ENCODE results near the gene CD79A.

- peak in 1 of 2 donors; percentile 35 for TF ChIP-seq CTCF (conservative IDR thresholded peaks at IDR 0.05 in 1 of 2, IDR thresholded peaks at IDR 0.05 in 1 of 2; ENCODE audit: extremely low read depth in 1 of 2, insufficient read depth in 1 of 2, low read depth in 1 of 2, low read length in 2 of 2)
- TF ChIP-seq EZH2 (IDR thresholded peaks at IDR 0.05; ENCODE audit: borderline replicate concordance, low read length): no peak
These were observed 7.0 kb downstream of the CD79A start for GRCh38 chr19:41883821-41884733.
